GM20000 (cell line): ENCODE results near the gene KIAA0232.
A peak's percentile ranks its signal among the peaks of the same experiment; 100 is the strongest.
"Not testable (repeated sequence)": the region's sequence is repeated elsewhere in the genome, so short reads cannot be mapped to it uniquely, and the experiment has no call there.

Experiments
- DNase-seq: peaks from one replicate; pipeline ENCODE4 v3.0.0; 2012; ENCODE audit warnings: low spot score
- TF ChIP-seq, protein P1 (sequence below): IDR thresholded peaks from 2 replicates; pipeline ENCODE4 v1.5.1; 2012; ENCODE audit warnings: mild to moderate bottlenecking, control low read depth; ENCODE audit errors: extremely low read depth, missing control alignments

Gene KIAA0232

DNA sequence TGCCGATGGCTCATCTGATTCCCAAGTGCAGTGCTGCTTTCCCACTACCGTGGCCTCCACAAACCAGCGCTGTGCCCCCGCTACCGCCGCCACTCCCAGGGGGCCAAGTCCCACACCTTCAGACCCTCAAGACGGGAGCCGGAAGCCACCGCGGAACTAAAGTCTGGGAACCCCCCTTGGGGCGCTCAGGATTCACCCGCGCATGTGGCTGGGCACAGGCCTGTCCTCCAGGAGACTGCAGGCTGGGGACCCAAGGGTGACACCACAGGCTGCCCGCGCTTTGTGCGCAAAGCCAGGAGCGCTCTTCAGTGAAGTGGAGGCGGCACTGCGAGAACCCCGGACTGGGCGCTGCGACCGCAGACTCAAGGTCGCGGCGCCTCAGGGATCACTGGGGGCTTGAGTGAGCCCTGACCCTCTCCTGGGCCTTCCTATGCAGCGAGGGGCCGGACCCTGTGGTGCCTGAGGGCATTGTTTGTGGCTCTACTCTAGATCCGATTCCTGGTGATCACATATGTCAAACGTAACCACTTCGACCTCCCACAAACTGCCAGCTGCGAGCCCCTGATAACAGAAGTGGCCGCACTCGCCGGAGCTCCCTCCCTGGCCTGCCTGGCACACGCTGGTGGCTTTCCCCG is 106.7 kb downstream of the KIAA0232 start:
- TF ChIP-seq, protein P1, sequence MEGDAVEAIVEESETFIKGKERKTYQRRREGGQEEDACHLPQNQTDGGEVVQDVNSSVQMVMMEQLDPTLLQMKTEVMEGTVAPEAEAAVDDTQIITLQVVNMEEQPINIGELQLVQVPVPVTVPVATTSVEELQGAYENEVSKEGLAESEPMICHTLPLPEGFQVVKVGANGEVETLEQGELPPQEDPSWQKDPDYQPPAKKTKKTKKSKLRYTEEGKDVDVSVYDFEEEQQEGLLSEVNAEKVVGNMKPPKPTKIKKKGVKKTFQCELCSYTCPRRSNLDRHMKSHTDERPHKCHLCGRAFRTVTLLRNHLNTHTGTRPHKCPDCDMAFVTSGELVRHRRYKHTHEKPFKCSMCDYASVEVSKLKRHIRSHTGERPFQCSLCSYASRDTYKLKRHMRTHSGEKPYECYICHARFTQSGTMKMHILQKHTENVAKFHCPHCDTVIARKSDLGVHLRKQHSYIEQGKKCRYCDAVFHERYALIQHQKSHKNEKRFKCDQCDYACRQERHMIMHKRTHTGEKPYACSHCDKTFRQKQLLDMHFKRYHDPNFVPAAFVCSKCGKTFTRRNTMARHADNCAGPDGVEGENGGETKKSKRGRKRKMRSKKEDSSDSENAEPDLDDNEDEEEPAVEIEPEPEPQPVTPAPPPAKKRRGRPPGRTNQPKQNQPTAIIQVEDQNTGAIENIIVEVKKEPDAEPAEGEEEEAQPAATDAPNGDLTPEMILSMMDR: no peak
- DNase-seq: no peak

DNA sequence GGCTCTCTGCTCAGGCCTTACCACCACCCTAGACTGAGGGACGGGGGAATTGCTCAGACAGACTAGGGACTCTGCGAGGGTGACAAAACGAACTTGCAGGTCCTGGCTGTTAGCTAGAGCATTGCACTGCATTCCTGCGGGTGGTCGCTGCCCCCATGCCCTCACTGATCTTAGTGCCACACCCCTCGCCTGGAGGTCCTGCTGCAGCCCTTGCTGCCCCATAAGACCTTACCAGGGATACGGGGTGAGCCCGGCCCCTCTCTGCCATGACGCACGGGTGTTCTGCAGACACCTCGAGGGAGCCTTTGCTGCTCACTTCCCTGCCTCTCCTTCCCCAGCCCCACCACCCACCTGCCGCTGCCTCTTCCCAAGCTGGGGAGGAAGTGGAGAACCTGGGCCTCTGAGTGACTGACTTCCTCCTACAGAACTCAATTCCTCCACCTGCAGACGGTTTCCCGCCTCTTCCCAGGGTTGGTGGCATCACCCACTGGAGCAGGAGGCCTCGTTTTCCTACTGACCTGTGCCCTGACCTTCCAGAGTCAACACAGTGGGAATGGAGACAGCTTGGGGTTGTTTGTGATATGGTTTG is 107.3 kb downstream of the KIAA0232 start:
- DNase-seq: no peak
- TF ChIP-seq, protein P1: no peak

DNA sequence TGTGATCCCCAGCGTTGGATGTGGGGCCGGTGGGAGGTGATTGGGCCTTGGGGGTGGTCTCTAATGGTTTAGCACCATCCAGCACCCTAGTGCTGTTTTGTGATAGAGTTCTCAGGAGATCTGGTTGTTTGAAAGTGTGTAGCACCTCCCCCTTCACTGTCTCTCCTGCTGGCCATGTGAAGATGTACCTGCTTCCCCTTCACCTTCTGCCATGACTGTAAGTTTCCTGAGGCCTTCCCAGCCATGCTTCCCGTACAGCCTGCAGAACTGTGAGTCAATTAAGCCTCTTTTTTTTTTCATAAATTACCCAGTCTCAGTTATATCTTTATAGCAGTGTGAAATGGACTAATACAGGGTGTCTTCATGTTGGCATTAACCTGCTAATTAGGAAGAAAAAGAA is 107.8 kb downstream of the KIAA0232 start:
- TF ChIP-seq, protein P1: no peak
- DNase-seq: no peak

DNA sequence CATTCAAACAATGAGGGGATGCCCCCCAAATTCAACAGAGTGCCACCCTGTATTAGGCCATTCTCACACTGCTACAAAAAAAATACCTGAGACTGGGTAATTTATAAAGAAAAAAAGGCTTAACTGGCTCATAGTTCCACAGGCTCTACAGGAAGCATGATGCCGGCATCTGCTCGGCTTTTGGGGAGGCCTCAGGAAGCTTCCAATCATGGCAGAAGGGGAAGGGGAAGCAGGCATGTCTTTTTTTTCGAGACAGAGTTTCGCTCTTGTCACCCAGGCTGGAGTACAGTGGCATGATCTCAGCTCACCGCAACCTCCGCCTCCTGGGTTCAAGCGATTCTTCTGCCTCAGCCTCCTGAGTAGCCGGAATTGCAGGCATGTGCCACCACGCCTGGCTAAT is 108.4 kb downstream of the KIAA0232 start:
- not testable (repeated sequence) for DNase-seq

DNA sequence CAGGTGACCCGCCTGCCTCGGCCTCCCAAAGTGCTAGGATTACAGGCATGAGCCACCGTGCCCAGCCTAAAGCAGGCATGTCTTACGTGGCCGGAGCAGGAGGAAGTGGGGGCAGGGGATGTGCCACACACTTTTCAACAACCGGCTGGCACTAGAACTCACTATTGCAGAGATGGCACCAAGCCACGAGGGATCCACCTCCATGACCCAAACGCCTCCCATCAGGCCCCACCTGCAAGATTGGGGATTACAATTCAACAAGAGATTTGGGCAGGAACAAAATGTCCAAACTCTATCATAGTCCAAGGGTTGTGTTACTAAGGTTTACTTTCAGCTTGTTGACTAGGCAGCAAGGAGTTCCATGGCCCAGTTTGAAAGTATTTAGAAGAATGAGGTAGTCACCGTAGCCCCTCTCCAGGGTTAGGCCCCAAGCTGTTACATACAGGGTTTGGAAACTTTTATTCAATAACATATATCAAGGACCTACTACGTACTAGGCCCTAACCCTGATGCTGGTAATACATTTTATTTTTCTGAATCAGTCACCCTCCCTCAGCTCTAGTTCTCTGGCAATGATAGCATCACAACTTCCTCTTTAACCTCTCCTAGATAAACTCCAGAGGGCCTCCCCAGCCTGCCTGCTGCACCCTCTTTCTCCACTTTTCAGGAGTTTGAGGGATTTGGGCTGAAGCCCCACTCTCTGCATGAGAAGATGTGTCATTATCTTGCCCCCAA is 109.1 kb downstream of the KIAA0232 start:
- TF ChIP-seq, protein P1: no peak
- DNase-seq: no peak

DNA sequence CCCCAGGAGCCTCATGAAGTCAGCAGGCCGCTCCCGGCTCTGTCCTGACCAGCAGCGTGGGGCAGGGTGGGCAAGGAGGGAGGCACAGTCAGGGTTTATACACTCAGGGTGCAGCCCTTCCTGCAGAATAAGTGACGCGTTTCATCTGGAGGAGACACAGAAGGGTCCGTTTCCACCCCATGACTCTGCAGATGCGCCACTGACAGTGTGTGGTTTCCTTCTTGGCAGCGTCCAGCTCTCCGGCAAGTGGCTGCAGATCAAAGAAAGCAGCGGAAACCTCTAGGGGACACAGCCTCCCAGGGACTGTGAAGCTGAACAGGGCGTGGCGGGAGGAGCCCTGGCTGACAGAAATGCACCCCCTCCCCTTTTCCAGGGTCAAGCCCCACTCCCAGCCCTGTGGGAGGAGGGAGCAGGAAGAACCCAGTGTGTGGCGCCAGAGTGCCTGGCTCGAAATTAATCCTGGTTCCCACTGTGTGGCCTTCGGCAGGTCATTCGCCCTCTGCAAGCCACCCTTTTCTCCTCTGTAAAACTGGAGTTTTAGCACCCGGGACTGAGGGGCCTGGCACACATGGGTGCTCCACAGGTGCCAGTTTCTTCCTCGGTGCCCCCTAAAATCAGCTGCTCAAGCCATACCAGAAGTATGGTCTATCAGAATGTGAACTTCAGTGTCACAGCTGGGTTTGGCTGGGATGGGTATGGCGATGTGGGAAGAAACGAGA is 109.8 kb downstream of the KIAA0232 start:
- TF ChIP-seq, protein P1: no peak
- DNase-seq: peak; percentile 55

DNA sequence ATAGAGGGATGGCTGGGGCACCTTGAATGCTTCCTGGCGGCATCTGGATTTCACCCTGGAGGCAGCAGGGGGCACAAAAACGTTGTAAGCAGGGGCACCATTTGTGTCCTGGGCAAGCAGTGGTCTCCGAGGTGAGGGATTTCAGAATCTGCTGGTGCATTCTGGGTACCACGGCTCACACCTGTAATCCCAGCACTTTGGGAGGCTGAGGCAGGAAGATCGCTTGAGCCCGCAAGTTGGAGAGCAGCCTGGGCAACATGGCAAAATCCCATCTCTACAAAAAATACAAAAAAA is 110.3 kb downstream of the KIAA0232 start:
- TF ChIP-seq, protein P1: no peak
- DNase-seq: no peak
